ENCODE measurements around the gene VSTM4.

The VSTM4 gene

GRCh38 chr10:49000437-49001398 is 114.6 kb downstream of the VSTM4 start:
- no peak for DNase-seq

GRCh38 chr10:48999346-48999745 is 116.0 kb downstream of the VSTM4 start:
- no peak for DNase-seq

- DNase-seq: no peak
Observed at GRCh38 chr10:48996329-48996728, 119.0 kb downstream of the VSTM4 start.

- DNase-seq: no peak
Observed at GRCh38 chr10:48993627-48994026, 121.7 kb downstream of the VSTM4 start.

GRCh38 chr10:48990226-48990625 is 125.1 kb downstream of the VSTM4 start:
- DNase-seq: no peak

GRCh38 chr10:48985621-48986158 is 129.6 kb downstream of the VSTM4 start:
- no peak for DNase-seq

DNA sequence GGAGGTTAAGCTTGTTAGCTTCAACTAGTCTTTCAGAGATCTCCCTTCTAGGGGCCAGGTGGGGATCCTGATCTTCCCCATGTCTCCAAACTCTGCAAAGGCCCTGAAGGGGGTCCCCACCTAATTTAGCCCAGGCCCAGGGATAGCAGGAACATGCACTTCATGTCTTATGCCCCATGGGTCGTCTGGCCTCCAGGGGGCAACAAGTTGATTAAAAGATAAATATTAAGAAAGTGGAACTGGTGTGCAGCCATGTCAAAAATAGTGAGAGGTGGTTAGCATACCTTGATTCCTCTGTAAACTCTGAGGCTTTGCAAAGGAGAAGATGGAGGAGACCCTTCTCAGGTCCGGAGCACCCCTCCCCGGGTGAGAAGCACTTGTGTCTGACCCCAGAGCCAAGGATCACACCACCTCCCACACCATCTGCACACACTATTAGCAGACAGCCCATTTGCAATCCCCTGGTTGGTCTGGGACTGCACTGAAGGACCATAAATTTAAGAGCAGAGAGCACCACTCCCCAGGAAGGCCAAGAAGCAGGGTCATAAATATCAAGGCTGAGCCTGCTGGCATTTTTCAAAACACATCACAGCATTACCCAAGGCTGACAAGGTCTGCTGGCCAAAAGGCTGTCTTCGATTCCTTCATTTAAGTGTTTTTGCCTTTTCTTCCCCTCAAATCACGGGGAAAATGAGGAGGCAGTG is 131.5 kb downstream of the VSTM4 start:
- DNase-seq: no peak

DNA sequence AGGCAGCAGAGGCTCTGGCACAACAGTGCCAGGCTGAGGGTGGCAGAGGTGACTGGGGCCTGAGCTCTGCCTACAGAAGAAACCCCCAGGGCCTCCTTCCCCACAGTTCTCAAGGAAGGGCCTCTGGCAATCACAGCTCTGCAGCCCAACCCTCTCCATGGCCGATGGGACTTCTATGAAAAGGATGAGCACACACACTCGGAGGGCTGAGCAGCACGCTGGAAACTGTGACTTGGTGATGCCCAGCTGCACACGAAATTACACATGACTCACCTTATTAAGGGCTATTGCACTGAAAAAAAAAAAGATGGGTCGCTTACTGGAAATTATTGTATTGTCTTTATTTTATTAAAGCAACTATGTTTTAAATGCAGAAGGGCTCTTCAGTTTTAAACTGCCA is 132.7 kb downstream of the VSTM4 start:
- DNase-seq: no peak

GRCh38 chr10:48981310-48981907 is 133.9 kb downstream of the VSTM4 start:
- no peak for DNase-seq

GRCh38 chr10:48978318-48978717 is 137.0 kb downstream of the VSTM4 start:
- no peak for DNase-seq

- DNase-seq: no peak
Observed at GRCh38 chr10:48976196-48976595, 139.1 kb downstream of the VSTM4 start.

DNA sequence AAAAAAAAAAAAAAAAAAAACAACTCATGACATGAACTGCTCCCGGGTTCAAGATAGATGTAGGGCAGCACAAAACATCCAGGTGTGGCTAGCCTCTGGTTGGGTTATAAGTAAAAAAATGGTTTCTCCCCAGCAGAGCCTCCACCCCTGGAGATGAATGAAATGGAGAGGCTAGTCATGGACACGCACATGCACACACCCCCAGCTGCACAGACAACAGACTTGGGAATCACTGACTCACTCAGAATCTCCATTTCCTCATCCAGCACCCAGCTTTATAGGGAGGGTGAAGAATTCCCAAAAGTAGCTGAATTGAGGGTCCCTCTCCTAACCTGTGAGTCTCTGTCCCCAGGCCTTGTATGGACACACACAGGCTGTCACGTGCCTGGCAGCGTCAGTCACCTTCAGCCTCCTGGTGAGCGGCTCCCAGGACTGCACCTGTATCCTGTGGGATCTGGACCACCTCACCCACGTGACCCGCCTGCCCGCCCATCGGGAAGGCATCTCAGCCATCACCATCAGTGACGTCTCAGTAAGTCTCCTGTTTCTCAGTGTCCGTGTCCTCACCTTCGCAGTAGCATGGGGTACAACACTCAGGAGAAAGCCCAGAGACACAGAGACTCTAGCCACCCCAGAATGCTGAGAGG is 140.7 kb downstream of the VSTM4 start:
- DNase-seq: no peak

DNA sequence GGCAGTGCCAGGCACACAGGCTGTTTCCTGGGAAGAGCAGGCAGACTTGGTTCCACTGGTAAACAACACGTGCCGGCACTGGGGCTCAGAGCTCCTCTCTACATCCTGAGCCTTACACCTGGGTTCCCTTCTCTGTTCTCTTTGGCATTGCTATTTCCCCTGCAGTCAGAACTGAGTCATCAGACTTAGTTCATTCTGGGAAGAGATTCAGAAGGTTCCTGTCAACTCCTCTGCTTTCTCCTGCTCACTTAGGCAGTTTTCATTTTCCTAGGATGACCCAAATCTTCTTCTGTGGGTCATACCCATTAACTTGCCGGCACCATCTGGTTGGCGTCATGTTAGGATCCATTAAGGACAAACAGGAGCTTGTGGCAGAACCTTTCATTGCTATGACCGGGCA is 142.3 kb downstream of the VSTM4 start:
- no peak for DNase-seq

- no peak for DNase-seq
Observed at GRCh38 chr10:48970654-48971053, 144.7 kb downstream of the VSTM4 start.

DNA sequence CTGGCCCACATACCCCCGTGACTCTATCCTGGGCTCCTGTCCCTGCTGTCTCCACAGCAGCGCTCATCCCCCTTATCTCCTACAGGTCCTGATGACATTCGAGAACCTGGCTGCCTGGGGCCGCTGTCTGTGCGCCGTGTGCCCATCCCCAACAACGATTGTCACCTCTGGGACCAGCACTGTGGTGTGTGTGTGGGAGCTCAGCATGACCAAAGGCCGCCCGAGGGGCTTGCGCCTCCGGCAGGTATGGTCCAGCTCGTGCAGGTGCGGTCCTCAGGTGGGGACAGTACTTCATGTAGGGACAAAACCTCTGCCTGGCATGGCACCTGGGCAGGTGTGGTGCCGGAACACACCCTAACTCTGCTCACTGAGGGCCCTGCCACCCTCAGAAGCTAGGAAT is 145.3 kb downstream of the VSTM4 start:
- no peak for DNase-seq

GRCh38 chr10:48968036-48968435 is 147.3 kb downstream of the VSTM4 start:
- DNase-seq: no peak

DNA sequence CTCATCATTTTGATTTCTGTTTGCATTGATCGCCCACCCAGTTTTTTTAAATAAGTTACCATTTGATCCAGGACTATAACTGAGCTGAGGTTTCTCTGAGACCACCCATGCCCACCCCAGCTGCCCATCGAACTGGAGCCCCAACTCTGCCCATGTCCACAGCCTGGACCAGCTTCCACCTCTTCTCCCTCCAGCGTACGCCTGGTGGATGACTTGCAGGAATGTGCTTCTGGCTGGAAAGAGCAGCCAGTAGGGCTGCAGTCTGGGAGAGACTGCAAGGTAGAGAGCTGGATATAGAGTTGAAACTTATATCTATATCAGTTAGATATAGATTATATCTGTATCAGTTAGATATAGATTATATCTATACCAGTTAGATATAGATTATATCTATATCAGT is 149.9 kb downstream of the VSTM4 start:
- DNase-seq: no peak

Data from amniotic stem cell (primary cell).